ENCODE results near the gene UBA52.
"Not testable (repeated sequence)": the region's sequence is repeated elsewhere in the genome, so short reads cannot be mapped to it uniquely, and the experiment has no call there.

The UBA52 gene

GRCh38 chr19:18571564-18572344 is at the start of gene UBA52:
TSS of gene UBA52 (plus strand) at chr19:18571857. CDS start at chr19:18573301, 1,444 bp downstream.
- H3K36me3 ChIP-seq (ENCODE audit: control insufficient read depth, insufficient read depth, low read length, severe bottlenecking): peaks cover 66% of the 10 kb centered on the region
- H3K4me3 ChIP-seq (ENCODE audit: low read length): peak within 1 kb of the TSS; percentile 94
- H3K27me3 ChIP-seq (replicated peaks; ENCODE audit: control insufficient read depth, insufficient read depth, low read length): no peaks in the 10 kb centered on the region
- DNase-seq (ENCODE audit: low read depth): peak; percentile 99
- peaks cover 14% of the 10 kb centered on the region for H3K4me1 ChIP-seq (ENCODE audit: control insufficient read depth, insufficient read depth, low read length)
- H3K9me3 ChIP-seq (ENCODE audit: control insufficient read depth, low read length): no peaks in the 10 kb centered on the region
- peak within 1 kb of the TSS; percentile 98 for H3K9ac ChIP-seq (ENCODE audit: low read length)

DNA sequence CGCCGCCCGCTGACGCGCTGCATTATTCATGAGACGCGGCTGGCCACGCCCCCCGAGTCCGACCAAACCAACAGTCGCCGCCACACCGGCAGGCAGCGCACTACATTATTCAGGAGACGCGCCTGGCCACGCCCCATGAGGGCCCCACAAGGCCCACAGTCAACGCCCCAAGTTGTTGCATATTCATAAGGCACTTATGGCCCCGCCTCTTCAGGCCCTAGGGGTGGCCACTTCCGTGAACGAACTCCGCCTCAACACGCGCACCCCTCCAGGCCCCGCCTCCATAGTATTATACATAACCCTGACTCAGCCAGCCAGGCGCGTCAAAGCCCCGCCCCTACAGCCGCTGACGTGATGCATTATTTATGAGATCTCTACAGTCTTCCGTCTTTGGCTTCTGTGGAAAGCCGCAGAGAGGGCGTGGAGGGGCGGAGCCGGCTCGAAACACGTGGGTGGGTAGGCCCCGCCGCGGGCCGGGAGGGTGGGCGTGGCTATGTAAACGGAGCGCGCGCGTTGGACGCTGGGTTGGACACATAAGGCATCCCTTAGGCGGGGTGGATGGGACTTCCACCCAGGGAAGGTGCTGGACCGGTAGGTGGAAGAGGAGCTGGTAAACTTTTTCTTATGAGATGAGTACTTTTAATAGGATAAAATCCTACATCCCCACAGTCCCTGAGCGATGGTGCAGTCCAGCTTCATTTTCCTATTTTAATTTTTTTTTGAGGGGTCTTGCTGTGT is 49.4 kb upstream of the UBA52 start:
- peak overlapping the region; percentile 99 for H3K4me3 ChIP-seq (ENCODE audit: low read length)
- H3K36me3 ChIP-seq (ENCODE audit: control insufficient read depth, insufficient read depth, low read length, severe bottlenecking): no peaks in the 10 kb centered on the region
- peak; percentile 100 for DNase-seq (ENCODE audit: low read depth)
- peaks cover 17% of the 10 kb centered on the region for H3K4me1 ChIP-seq (ENCODE audit: control insufficient read depth, insufficient read depth, low read length)
- H3K9ac ChIP-seq (ENCODE audit: low read length): peak overlapping the region; percentile 99
- H3K27me3 ChIP-seq (replicated peaks; ENCODE audit: control insufficient read depth, insufficient read depth, low read length): no peaks in the 10 kb centered on the region
- no peaks in the 10 kb centered on the region for H3K9me3 ChIP-seq (ENCODE audit: control insufficient read depth, low read length)

GRCh38 chr19:18522862-18523440 is 48.7 kb upstream of the UBA52 start:
- not testable (repeated sequence) for H3K27me3 ChIP-seq (replicated peaks; ENCODE audit: control insufficient read depth, insufficient read depth, low read length); DNase-seq (ENCODE audit: low read depth); H3K9me3 ChIP-seq (ENCODE audit: control insufficient read depth, low read length); H3K36me3 ChIP-seq (ENCODE audit: control insufficient read depth, insufficient read depth, low read length, severe bottlenecking)
- peaks cover 17% of the 10 kb centered on the region for H3K4me1 ChIP-seq (ENCODE audit: control insufficient read depth, insufficient read depth, low read length)
- peak overlapping the region; percentile 68 for H3K4me3 ChIP-seq (ENCODE audit: low read length)
- H3K9ac ChIP-seq (ENCODE audit: low read length): peak overlapping the region; percentile 77

GRCh38 chr19:18523841-18524240 is 47.8 kb upstream of the UBA52 start:
- no peak for DNase-seq (ENCODE audit: low read depth)
- no peak overlapping the region for H3K4me3 ChIP-seq (ENCODE audit: low read length)
- H3K9me3 ChIP-seq (ENCODE audit: control insufficient read depth, low read length): no peaks in the 10 kb centered on the region
- no peaks in the 10 kb centered on the region for H3K36me3 ChIP-seq (ENCODE audit: control insufficient read depth, insufficient read depth, low read length, severe bottlenecking)
- peaks cover 15% of the 10 kb centered on the region for H3K4me1 ChIP-seq (ENCODE audit: control insufficient read depth, insufficient read depth, low read length)
- no peaks in the 10 kb centered on the region for H3K27me3 ChIP-seq (replicated peaks; ENCODE audit: control insufficient read depth, insufficient read depth, low read length)
- no peak overlapping the region for H3K9ac ChIP-seq (ENCODE audit: low read length)

DNA sequence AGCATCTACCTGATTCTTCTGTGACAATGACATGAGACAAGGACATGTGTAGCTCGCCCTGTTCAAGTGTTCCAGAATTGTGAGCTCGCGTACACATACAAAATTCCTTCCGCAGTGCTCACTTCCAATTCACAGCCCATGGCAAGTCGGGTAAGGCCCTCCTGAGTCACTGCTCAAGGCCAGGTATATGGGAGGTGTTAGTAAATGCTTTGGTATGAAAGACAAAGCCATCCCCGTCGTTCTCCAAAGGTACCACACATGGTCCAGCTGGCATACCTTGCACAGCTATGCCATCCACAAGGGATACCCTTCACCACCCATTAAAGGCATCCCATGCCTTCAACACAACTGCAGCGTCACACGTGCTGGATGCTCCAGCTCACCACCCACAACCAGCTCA is 45.3 kb upstream of the UBA52 start:
- DNase-seq (ENCODE audit: low read depth): no peak
- Histone ChIP-seq H3K4me1 (ENCODE audit: control insufficient read depth, insufficient read depth, low read length) (no peaks in the 10 kb centered on the region), H3K36me3 (ENCODE audit: control insufficient read depth, insufficient read depth, low read length, severe bottlenecking) (peaks cover 2% of the 10 kb centered on the region), H3K9ac (ENCODE audit: low read length) (no peak overlapping the region), H3K9me3 (ENCODE audit: control insufficient read depth, low read length) (no peaks in the 10 kb centered on the region), H3K4me3 (ENCODE audit: low read length) (no peak overlapping the region), H3K27me3 (replicated peaks; ENCODE audit: control insufficient read depth, insufficient read depth, low read length) (no peaks in the 10 kb centered on the region)

- Histone ChIP-seq H3K36me3 (ENCODE audit: control insufficient read depth, insufficient read depth, low read length, severe bottlenecking) (peaks cover 16% of the 10 kb centered on the region), H3K9me3 (ENCODE audit: control insufficient read depth, low read length) (no peaks in the 10 kb centered on the region), H3K9ac (ENCODE audit: low read length) (no peak overlapping the region), H3K4me1 (ENCODE audit: control insufficient read depth, insufficient read depth, low read length) (no peaks in the 10 kb centered on the region), H3K27me3 (replicated peaks; ENCODE audit: control insufficient read depth, insufficient read depth, low read length) (no peaks in the 10 kb centered on the region), H3K4me3 (ENCODE audit: low read length) (no peak overlapping the region)
- DNase-seq (ENCODE audit: low read depth): no peak
Observed at GRCh38 chr19:18529782-18530181, 41.9 kb upstream of the UBA52 start.

DNA sequence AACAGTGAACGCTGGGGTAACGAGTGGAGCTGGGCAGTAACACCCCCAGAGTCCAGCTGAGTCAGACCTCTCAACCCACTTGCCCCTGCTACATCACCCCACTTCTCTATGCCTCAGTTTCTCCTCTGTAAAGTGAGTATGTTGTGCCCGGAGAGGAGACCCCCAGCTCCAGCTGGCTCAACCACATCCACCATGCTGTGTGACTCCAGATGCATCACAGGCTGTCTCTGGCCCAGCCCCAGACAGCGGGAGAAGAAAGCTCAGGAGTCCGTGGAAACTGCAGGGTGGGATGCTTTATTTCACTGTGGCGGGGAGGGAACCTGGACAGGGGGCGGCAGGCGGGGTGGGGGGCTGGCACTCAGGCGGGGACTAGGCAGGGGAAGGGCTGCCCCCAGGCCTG is 40.2 kb upstream of the UBA52 start:
- no peak overlapping the region for H3K9ac ChIP-seq (ENCODE audit: low read length)

DNA sequence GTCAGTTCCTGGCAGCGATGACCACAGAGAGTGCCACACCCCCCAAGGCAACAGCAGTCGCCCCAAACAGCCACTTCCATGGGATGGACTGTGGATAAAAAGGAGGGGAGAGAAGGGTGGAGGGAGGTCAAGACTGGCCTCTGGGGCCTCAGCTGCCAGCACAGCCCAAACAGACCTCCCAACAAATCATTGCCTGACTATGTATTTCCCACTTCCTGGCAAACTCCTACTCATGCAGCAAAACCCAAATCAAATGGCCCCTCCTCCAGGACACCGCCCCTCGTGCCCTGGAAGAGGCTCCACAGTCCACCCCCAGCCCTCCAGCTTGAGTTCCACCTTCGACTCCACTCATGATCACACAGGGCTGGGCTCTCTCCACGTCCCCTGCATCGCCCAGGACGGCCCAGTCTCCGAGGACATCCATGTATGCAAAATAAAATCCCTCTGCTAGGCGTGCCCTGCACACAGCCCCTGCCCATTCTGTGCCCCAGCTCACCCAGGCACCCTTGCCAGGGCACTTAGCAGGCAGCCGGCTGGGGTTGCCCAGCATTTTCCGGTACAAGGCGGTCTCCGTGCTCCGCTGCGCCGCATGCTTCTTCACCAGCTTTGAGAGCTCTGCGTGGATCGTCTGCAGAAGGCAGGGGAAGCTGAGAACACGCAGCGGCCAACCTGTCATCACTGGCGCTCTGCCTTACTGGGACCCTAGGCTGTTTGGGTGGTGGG is 39.3 kb upstream of the UBA52 start:
- H3K36me3 ChIP-seq (ENCODE audit: control insufficient read depth, insufficient read depth, low read length, severe bottlenecking): peaks cover 31% of the 10 kb centered on the region
- H3K4me1 ChIP-seq (ENCODE audit: control insufficient read depth, insufficient read depth, low read length): no peaks in the 10 kb centered on the region
- H3K27me3 ChIP-seq (replicated peaks; ENCODE audit: control insufficient read depth, insufficient read depth, low read length): no peaks in the 10 kb centered on the region
- no peak overlapping the region for H3K4me3 ChIP-seq (ENCODE audit: low read length)
- no peak for DNase-seq (ENCODE audit: low read depth)
- no peaks in the 10 kb centered on the region for H3K9me3 ChIP-seq (ENCODE audit: control insufficient read depth, low read length)
- no peak overlapping the region for H3K9ac ChIP-seq (ENCODE audit: low read length)

More for the DNA sequence above, 40.2 kb upstream of the UBA52 start:
- Histone ChIP-seq H3K4me1 (ENCODE audit: control insufficient read depth, insufficient read depth, low read length) (no peaks in the 10 kb centered on the region), H3K9me3 (ENCODE audit: control insufficient read depth, low read length) (no peaks in the 10 kb centered on the region), H3K36me3 (ENCODE audit: control insufficient read depth, insufficient read depth, low read length, severe bottlenecking) (peaks cover 25% of the 10 kb centered on the region), H3K4me3 (ENCODE audit: low read length) (no peak overlapping the region), H3K27me3 (replicated peaks; ENCODE audit: control insufficient read depth, insufficient read depth, low read length) (no peaks in the 10 kb centered on the region)
- no peak for DNase-seq (ENCODE audit: low read depth)

GRCh38 chr19:18533058-18533457 is 38.6 kb upstream of the UBA52 start:
- no peak overlapping the region for H3K4me3 ChIP-seq (ENCODE audit: low read length)
- no peaks in the 10 kb centered on the region for H3K4me1 ChIP-seq (ENCODE audit: control insufficient read depth, insufficient read depth, low read length)
- no peaks in the 10 kb centered on the region for H3K27me3 ChIP-seq (replicated peaks; ENCODE audit: control insufficient read depth, insufficient read depth, low read length)
- DNase-seq (ENCODE audit: low read depth): no peak
- no peaks in the 10 kb centered on the region for H3K9me3 ChIP-seq (ENCODE audit: control insufficient read depth, low read length)
- H3K9ac ChIP-seq (ENCODE audit: low read length): no peak overlapping the region
- peaks cover 39% of the 10 kb centered on the region for H3K36me3 ChIP-seq (ENCODE audit: control insufficient read depth, insufficient read depth, low read length, severe bottlenecking)

DNA sequence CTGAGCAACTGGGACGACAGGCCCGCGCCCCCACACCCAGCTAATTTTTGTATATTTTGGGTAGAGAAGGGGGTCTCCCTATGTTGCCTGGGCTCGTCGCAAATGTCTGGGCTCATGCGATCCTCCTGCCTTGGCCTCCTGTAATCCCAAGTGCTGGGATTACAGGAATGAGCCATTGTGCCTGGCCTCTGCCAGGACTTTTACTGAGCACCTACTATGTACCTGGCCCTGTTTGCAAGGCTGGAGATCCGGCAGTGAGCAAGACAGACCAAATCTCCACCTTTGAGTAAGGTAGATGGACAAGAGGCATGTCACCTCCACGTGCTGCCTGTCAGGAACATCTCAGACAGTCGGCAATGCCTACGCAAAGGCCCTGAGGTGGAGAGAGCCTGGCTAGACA is 35.2 kb upstream of the UBA52 start:
- peaks cover 58% of the 10 kb centered on the region for H3K36me3 ChIP-seq (ENCODE audit: control insufficient read depth, insufficient read depth, low read length, severe bottlenecking)
- no peak for DNase-seq (ENCODE audit: low read depth)
- H3K4me3 ChIP-seq (ENCODE audit: low read length): no peak overlapping the region

DNA sequence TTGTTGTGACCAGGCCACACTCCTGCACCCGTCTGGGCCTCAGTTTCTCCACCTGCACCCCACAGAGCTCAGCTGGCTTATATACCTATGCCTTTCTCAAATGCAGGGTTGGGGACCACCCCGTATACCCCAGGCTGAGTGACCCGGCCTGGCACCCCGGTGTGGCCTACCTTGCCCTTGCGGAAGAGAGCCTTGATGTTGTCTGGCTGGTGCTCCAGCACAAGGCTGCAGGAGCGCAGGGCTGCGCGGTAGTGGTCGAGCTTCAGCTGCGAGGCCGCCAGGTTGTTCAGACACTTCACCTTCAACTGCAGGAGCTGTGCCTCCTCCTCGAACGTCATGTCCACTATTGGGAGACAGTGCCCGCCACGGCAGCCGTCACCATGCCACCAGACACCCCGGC is 34.2 kb upstream of the UBA52 start:
- DNase-seq (ENCODE audit: low read depth): no peak
- H3K9ac ChIP-seq (ENCODE audit: low read length): no peak overlapping the region
- peaks cover 53% of the 10 kb centered on the region for H3K36me3 ChIP-seq (ENCODE audit: control insufficient read depth, insufficient read depth, low read length, severe bottlenecking)
- no peaks in the 10 kb centered on the region for H3K27me3 ChIP-seq (replicated peaks; ENCODE audit: control insufficient read depth, insufficient read depth, low read length)
- H3K4me1 ChIP-seq (ENCODE audit: control insufficient read depth, insufficient read depth, low read length): peaks cover 11% of the 10 kb centered on the region
- no peak overlapping the region for H3K4me3 ChIP-seq (ENCODE audit: low read length)
- H3K9me3 ChIP-seq (ENCODE audit: control insufficient read depth, low read length): no peaks in the 10 kb centered on the region

More for the DNA sequence above, 35.2 kb upstream of the UBA52 start:
- Histone ChIP-seq H3K9ac (ENCODE audit: low read length) (no peak overlapping the region), H3K27me3 (replicated peaks; ENCODE audit: control insufficient read depth, insufficient read depth, low read length) (no peaks in the 10 kb centered on the region), H3K9me3 (ENCODE audit: control insufficient read depth, low read length) (no peaks in the 10 kb centered on the region), H3K4me1 (ENCODE audit: control insufficient read depth, insufficient read depth, low read length) (peaks cover 2% of the 10 kb centered on the region)
